NCI-H1436 (cell line): ENCODE results near the gene C1orf105.

Source experiments
- DNase-seq: peaks from one replicate; lab custom pipeline; 2025; lab: John Stamatoyannopoulos, UW

Gene C1orf105

GRCh38 chr1:172460177-172460576, 39.7 kb downstream of the C1orf105 start:
- DNase-seq = no peak

GRCh38 chr1:172460887-172461315, 40.4 kb downstream of the C1orf105 start:
- DNase-seq = no peak

GRCh38 chr1:172465617-172466016, 45.1 kb downstream of the C1orf105 start:
- DNase-seq = no peak

DNA sequence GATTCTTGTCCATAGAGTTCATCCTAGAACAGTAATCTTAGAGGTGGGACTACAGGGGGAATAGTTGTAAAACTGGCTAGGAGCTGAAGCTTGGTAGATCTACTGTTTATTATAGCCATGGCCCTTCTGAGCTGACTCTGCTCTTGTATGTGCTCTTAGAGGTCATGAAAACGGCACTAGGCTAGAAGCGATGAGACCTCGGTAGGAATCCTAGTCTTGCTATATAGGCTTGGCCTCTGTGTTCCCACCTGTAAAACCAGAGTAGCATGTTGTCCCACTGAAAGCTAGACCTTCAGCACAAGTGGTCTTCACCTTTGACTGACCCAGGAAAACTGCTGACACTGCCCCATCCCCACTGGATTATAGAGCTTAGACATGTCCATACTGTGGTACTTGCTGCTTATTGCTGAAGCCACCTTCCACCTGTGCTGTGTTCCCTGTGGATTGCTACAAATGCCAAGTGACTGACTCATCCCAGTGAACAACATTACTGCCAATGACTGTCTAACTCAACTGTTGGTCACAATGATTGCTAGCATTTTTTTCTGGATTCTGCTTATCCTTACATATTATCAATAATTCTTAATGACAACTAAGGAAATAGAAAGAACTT, 46.4 kb downstream of the C1orf105 start:
- no peak for DNase-seq

GRCh38 chr1:172467446-172467845, 47.0 kb downstream of the C1orf105 start:
- no peak for DNase-seq

GRCh38 chr1:172468296-172468695, 47.8 kb downstream of the C1orf105 start:
- DNase-seq = no peak

DNA sequence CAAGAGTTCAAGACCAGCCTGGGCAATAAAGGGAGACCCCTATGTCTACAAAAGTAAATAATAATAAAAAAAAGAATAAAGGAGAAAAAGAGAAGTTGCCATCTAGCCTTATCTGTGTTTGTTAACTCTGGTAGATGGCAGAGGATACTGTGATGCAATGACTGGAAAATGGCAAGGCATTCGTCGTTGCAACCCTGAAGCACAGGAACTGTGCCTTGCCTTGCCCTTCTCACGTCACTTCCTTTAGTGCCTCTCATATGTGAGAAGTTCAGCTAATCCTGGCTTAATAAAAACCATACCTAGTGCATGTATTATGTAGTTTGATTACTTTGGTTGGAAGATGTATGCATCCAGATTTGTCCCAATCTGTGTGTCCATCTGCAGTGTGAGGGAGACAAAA, 49.2 kb downstream of the C1orf105 start:
- no peak for DNase-seq

- DNase-seq = no peak
These were observed 49.7 kb downstream of the C1orf105 start for GRCh38 chr1:172470149-172470548.

DNA sequence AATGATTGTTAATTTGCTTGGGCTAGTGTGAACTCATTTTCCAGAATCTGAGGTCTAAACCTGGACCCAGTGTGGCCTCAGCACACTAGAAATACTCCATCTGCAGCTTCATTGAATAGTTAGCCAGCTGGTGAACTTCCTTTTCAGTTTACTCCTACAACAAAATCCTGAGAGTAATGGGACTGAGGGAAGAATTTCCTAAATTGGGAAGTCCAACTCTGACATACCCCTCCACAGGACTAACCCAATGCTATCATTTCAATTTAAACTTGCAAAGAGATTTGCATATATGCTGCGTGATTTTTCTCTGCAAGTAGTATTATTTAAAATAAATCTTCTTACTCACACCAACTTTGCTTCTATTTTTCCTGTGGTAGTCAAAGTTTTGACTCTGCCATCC, 51.2 kb downstream of the C1orf105 start:
- DNase-seq = no peak

- DNase-seq = no peak
These were observed 52.0 kb downstream of the C1orf105 start for GRCh38 chr1:172472495-172472894.

- DNase-seq = no peak
These were observed 52.8 kb downstream of the C1orf105 start for GRCh38 chr1:172473302-172473701.

DNA sequence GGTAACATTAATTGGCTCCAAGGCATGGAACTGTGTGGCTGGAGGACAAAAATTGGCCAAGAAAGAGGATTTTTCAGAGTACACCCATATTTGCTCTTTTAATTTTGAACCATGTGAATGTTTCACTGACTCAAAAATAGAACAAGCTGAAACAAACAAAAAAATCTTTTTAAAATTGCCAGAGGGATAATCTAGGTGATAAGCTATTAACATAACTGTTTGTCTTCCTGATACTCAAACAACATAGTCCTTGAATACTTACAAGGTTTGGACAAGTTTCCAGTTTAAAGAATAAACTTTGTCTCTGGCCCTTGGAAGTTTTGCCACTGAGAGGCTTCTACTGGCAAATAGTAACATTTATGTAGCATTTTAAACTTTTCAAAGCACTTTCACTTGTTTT, 53.4 kb downstream of the C1orf105 start:
- no peak for DNase-seq

DNA sequence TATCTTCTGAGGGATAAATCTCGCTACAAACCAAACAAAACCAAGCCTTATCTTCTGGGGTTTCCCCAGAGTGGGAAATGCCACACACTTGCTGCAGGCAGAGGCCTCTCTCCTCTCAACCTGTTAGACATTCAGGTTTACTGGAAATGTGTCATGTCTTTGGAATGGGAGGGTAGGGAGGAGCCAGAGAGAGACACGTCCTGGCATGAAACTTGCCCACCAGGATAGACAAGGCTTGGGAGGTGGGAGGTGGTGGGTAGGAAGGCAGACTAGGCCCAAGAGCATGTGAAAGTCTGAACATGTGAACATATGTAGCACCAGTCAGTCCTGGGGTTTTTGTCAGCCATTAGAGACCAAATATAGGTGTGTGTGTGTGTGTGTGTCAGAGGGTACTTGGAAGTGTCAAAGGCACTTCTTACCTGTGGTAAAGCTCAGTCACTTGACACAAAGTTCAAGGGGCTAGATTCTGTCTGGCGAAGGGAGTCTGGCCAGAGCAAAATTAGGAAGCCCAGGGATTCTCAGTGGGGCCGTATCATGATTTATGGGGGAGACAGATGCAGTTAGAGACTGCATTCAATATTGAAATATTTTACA, 55.8 kb downstream of the C1orf105 start:
- no peak for DNase-seq

DNA sequence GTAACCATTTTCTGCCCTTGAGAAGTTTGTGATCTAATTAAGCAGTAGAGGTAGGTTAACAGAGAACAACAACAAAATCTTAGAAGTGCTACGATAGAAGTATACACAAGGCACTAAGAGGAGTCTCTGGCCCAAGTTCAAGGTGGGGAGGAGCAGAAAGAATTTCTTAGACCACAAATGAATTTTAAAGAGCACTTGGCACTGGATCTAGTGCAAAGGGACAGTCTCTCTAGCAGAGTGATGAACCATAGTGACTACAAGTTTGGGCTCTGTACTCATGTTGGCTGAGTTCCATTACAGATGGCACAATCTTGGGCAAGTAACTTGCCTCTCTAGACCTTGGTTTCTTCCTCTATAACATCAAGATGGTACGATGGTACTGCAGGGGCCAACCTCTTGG, 56.7 kb downstream of the C1orf105 start:
- no peak for DNase-seq

GRCh38 chr1:172477741-172478140, 57.3 kb downstream of the C1orf105 start:
- no peak for DNase-seq

DNA sequence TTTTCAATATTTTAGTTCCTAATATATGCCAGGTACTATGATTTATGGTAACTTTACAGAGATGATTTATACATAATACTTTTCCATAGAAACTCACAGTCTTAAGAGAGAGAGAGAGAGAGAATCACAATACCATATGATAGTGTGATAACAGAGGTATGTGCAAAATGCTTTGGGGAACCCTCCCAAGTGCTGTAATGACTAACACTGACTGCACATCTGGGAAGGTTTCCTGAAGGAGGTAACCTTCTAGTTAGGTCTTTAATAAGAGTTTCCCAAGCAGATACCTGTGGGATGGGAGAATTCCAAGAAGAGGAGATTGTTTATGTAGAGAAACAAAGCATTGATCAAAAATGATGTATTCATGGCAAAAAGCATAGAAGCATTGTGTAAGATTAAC, 58.0 kb downstream of the C1orf105 start:
- no peak for DNase-seq

- no peak for DNase-seq
These were observed 59.9 kb downstream of the C1orf105 start for GRCh38 chr1:172480431-172480830.

DNA sequence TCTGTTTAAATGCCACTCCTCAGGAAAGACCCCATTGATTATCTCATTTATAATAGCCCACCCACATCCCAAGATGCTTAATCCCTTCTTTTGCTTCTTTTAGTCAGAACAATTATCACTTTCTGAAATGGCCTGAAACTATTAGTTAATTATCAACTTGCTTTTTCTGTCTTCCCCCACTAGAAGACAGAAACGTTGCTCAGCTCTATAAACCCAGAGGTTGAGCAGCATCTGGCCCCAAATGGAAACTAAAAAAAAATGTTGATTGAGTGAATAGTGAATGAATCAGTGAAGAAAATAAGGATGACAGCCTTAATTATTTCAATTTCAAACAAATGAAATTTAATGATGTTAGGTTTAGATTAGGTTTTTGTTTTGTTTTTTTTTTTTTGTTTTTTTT, 61.6 kb downstream of the C1orf105 start:
- no peak for DNase-seq

GRCh38 chr1:172483448-172483847, 63.0 kb downstream of the C1orf105 start:
- DNase-seq = no peak

DNA sequence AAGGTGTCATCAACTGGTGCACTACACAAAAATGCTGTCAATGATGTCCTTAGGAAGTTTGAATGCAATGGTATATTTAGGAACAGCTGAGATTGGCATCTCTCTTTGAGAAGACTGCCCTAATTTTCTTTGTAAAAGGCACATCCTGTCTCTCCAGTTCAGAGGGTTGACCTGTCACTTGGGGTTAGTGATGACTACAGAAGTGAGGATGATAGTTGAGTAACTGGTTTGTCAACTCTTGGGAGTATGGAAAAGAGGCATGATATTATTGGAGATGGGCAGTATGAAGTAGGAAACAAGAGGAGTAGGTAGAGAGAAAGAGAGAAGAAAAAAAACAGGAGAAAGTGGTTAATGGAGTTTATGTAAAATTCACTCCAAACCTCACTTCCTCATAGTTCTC, 63.8 kb downstream of the C1orf105 start:
- DNase-seq = no peak

DNA sequence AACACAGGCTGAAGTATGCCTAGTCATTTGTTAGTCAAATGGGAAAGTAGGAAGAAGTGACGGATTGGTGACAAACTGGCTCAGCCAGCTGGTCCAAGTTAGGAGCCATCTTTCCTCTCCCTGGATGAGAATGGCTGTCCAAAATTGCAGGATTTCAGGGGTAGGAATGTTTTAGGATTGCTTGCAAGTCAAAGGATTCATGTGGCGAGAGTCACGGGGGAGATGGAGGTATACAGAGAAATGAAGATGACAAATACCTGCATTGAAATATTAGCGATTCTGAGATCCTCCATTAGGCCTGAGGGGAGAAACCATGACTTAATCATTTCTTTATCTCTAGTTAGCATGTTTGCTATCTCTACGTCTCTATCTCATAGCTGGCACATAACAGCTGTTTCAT, 65.1 kb downstream of the C1orf105 start:
- no peak for DNase-seq

GRCh38 chr1:172486805-172487454, 66.4 kb downstream of the C1orf105 start:
- DNase-seq = no peak

- no peak for DNase-seq
These were observed 67.1 kb downstream of the C1orf105 start for GRCh38 chr1:172487550-172487949.

GRCh38 chr1:172488393-172488792, 67.9 kb downstream of the C1orf105 start:
- DNase-seq = no peak
